GM23338 (cell line): Measurements from ENCODE around the gene PTPN5. TPM values are rescaled to one million over a fixed set of nuclear protein-coding genes. Genes with fewer than 3 reads are reported as not detected.
"Not testable (repeated sequence)": the region's sequence is repeated elsewhere in the genome, so short reads cannot be mapped to it uniquely, and the experiment has no call there.

ENCODE experiments used
- ATAC-seq: fragments of 200-7000 bp; cut with Tn5 transposase; 3 replicates; pipeline ENCODE4 v1.9.1; 2020
- DNase-seq: peaks from one replicate; pipeline ENCODE4 v3.0.0-alpha.2; 2015; ENCODE audit warnings: low spot score
- H2AFZ ChIP-seq: fragments of 200-600 bp; sonication (generic); 2 replicates; pipeline ENCODE4 v1.8.0; 2016; ENCODE audit warnings: antibody characterized with exemption, mild to moderate bottlenecking, moderate library complexity
- H3F3A ChIP-seq: fragments of 200-600 bp; sonication (generic); replicated peaks from 2 replicates; pipeline ENCODE4 v1.8.0; 2017; ENCODE audit warnings: antibody characterized with exemption, mixed run types, low read depth
- H3K27ac ChIP-seq: fragments of 200-600 bp; sonication (generic); 2 replicates; pipeline ENCODE4 v1.6.1; 2016; ENCODE audit warnings: low read depth
- H3K27me3 ChIP-seq: fragments of 200-600 bp; sonication (generic); 2 replicates; pipeline ENCODE4 v1.8.0; 2016; ENCODE audit warnings: mild to moderate bottlenecking, mixed run types, moderate library complexity; ENCODE audit not compliant: insufficient read depth
- H3K36me3 ChIP-seq: fragments of 200-600 bp; sonication (generic); 2 replicates; pipeline ENCODE4 v1.8.0; 2016; ENCODE audit warnings: mild to moderate bottlenecking; ENCODE audit not compliant: insufficient read depth
- H3K4me1 ChIP-seq: fragments of 200-600 bp; sonication (generic); 2 replicates; pipeline ENCODE4 v1.8.0; 2016; ENCODE audit warnings: mild to moderate bottlenecking, moderate library complexity; ENCODE audit not compliant: insufficient read depth
- H3K4me2 ChIP-seq: fragments of 200-600 bp; sonication (generic); 2 replicates; pipeline ENCODE4 v1.7.1; 2017; ENCODE audit warnings: mixed run types
- H3K4me3 ChIP-seq: fragments of 200-600 bp; sonication (generic); 2 replicates; pipeline ENCODE4 v1.6.1; 2016; ENCODE audit warnings: mixed run types
- H3K79me2 ChIP-seq: fragments of 200-600 bp; sonication (generic); replicated peaks from 2 replicates; pipeline ENCODE4 v1.8.0; 2017; ENCODE audit warnings: mild to moderate bottlenecking; ENCODE audit not compliant: insufficient read depth
- H3K9me2 ChIP-seq: fragments of 200-600 bp; sonication (generic); 2 replicates; pipeline ENCODE4 v1.8.0; 2017; ENCODE audit not compliant: insufficient read depth
- H4K20me1 ChIP-seq: fragments of 200-600 bp; sonication (generic); replicated peaks from 2 replicates; pipeline ENCODE4 v1.8.0; 2017; ENCODE audit warnings: mild to moderate bottlenecking; ENCODE audit not compliant: insufficient read depth
- H3K27ac Mint-ChIP-seq: 2 replicates; pipeline ENCODE4 v1.8.0; 2020; ENCODE audit warnings: inconsistent platforms, mild to moderate bottlenecking, moderate library complexity, mixed read lengths
- H3K27me3 Mint-ChIP-seq: 3 replicates; pipeline ENCODE4 v1.8.0; 2022; ENCODE audit warnings: low read depth, mild to moderate bottlenecking, moderate library complexity, mixed read lengths, inconsistent platforms; ENCODE audit not compliant: insufficient read depth, poor library complexity
- H3K36me3 Mint-ChIP-seq: 3 replicates; pipeline ENCODE4 v1.8.0; 2021; ENCODE audit warnings: low read depth, mild to moderate bottlenecking, inconsistent platforms, moderate library complexity, mixed read lengths
- H3K4me1 Mint-ChIP-seq: 3 replicates; pipeline ENCODE4 v1.8.0; 2020; ENCODE audit warnings: mild to moderate bottlenecking, inconsistent platforms, mixed read lengths
- H3K4me3 Mint-ChIP-seq: 3 replicates; pipeline ENCODE4 v1.8.0; 2021; ENCODE audit warnings: moderate library complexity, mild to moderate bottlenecking, inconsistent platforms, mixed read lengths
- H3K9me3 Mint-ChIP-seq: 3 replicates; pipeline ENCODE4 v1.8.0; 2020; ENCODE audit warnings: moderate library complexity, mild to moderate bottlenecking, inconsistent platforms, mixed read lengths
- CREB1 ChIP-seq: fragments of 250-450 bp; sonication (Bioruptor Pico); IDR thresholded peaks from 2 replicates; pipeline ENCODE4 v1.5.0; 2020; ENCODE audit warnings: low read depth, mild to moderate bottlenecking, moderate library complexity
- EZH2 ChIP-seq: fragments of 200-600 bp; sonication (generic); IDR thresholded peaks from one replicate; pipeline ENCODE4 v1.8.0; 2017; ENCODE audit warnings: antibody characterized with exemption, mild to moderate bottlenecking, low read depth; ENCODE audit not compliant: unreplicated experiment
- EZH2phosphoT487 ChIP-seq: fragments of 200-600 bp; sonication (generic); IDR thresholded peaks from one replicate; pipeline ENCODE4 v1.8.1; 2018; ENCODE audit warnings: antibody characterized with exemption; ENCODE audit not compliant: unreplicated experiment
- JUNB ChIP-seq: IDR thresholded peaks from one replicate; pipeline ENCODE4 v1.6.1; 2016; ENCODE audit warnings: antibody characterized with exemption; ENCODE audit not compliant: unreplicated experiment
- NANOG ChIP-seq: IDR thresholded peaks from 2 replicates; pipeline ENCODE4 v1.6.1; 2016; ENCODE audit warnings: antibody characterized with exemption, borderline replicate concordance
- STAT1 ChIP-seq: IDR thresholded peaks from one replicate; pipeline ENCODE4 v1.6.1; 2016; ENCODE audit warnings: antibody characterized with exemption; ENCODE audit not compliant: unreplicated experiment
- ZNF114 ChIP-seq: fragments of 250-450 bp; sonication (Bioruptor Pico); IDR thresholded peaks from 2 replicates; pipeline ENCODE4 v1.5.0; 2020; ENCODE audit warnings: mild to moderate bottlenecking, moderate library complexity
- ZNF331 ChIP-seq: fragments of 250-450 bp; sonication (Bioruptor Pico); IDR thresholded peaks from 2 replicates; pipeline ENCODE4 v1.5.0; 2020; ENCODE audit warnings: low read depth, mild to moderate bottlenecking, moderate library complexity
- polyA plus RNA-seq: library from polyadenylated mRNA; unstranded; fragments of >200 nt; fragmentation: Nextera tagmentation; extraction: Ambion mirVana; gene quantifications from 2 replicates; pipeline ENCODE4 v1.2.1, GENCODE V29; 2016
- total RNA-seq: library from RNA; depleted of rRNA; stranded (reverse); fragments of >200 nt; shearing (Covaris generic); gene quantifications from 2 replicates; pipeline ENCODE4 v1.2.3, GENCODE V29; 2014
- TF ChIP-seq, protein P1 (sequence below): IDR thresholded peaks from one replicate; pipeline ENCODE4 v1.6.1; 2018; ENCODE audit warnings: antibody characterized with exemption; ENCODE audit not compliant: unreplicated experiment
- TF ChIP-seq, protein P2 (sequence below), 2 experiments: fragments of 200-600 bp in 1 of 2; sonication (generic) in 1 of 2; conservative IDR thresholded peaks; 2 replicates each; pipeline versions ENCODE4 v1.5.1 to v1.6.1; 2016 to 2017; ENCODE audit warnings: antibody characterized with exemption in 2 of 2, low read depth in 2 of 2, mild to moderate bottlenecking in 2 of 2, moderate library complexity in 1 of 2
- TF ChIP-seq, protein P3 (sequence below): IDR thresholded peaks from 2 replicates; pipeline ENCODE4 v1.6.1; 2016; ENCODE audit warnings: antibody characterized with exemption

PTPN5 gene
- total and polyA plus RNA-seq, 2 experiments from 2014 or later, result 3.7 to 5.7 TPM

DNA sequence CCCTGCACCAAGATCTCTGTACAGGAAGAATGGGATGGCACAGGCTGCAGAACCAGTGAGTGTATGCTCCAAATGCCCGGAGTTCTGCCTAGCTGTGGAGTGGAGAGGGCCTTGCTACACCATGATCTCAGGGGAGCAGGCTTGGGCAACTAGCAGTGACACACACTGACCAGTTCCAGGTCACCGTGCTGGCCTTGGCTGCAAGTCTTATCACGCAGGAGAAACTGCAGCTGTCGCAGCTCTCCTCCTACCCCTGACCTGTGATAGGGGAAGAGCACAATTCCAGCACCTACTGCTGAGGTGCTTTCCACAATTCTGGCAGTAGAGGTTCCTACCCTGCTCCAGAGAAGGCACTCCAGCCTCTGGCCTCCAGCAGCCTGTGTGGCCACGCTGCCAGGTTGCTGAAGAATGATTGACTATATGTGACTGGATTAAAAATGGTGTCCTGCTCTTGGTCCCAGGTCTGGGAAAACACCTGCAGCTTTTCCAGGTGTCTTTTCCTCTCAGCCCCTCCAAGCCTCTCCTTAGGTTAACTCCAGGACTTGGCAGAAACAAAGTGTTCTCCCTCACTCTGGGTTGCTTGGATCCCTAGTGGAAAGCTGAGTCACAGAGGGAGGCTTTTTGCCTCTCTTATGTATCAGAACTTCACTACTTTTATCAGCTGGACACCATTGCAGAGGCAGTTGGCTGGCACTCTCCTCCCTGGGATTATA, 43.3 kb upstream of the PTPN5 start:
- Mint-ChIP-seq H3K27ac (no peak overlapping the region), H3K4me1 (no peaks in the 10 kb centered on the region), H3K36me3 (no peaks in the 10 kb centered on the region), H3K9me3 (peaks cover 3% of the 10 kb centered on the region), H3K4me3 (no peak overlapping the region), H3K27me3 (peaks cover 4% of the 10 kb centered on the region)
- no peak overlapping the region for H3K4me2 ChIP-seq
- no peak overlapping the region for H2AFZ ChIP-seq
- H3K4me1 ChIP-seq, result no peaks in the 10 kb centered on the region
- ATAC-seq (no peak), DNase-seq (no peak)
- peaks cover 7% of the 10 kb centered on the region; the same call in 1 of the 2 replicates for H3K9me2 ChIP-seq
- no peak overlapping the region for H3K4me3 ChIP-seq
- H3K27ac ChIP-seq, result no peak overlapping the region
- H3K79me2 ChIP-seq, result no peaks in the 10 kb centered on the region
- no peaks in the 10 kb centered on the region for H3K27me3 ChIP-seq
- no peaks in the 10 kb centered on the region for H3F3A ChIP-seq
- no peaks in the 10 kb centered on the region for H4K20me1 ChIP-seq
- no peak for TF ChIP-seq EZH2phosphoT487
- H3K36me3 ChIP-seq, result no peaks in the 10 kb centered on the region

DNA sequence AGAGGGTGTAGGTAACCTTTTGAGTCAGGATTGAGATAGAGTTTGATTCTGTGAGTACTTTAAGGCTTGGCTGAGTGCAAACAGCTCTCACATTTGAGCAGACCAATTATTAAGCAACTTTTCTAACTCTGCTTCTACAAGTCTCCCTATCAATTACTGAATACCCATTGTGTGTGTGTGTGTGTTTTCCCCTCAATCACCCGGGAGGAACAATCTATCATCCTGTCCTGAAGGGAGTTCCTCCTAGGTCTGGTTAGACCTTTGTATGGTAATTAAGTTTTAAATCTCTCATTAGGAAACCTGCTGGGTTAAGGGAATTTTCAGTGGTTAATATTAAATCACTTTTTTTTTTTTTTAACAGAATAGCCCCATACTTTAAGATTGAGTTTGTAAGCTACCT, 28.6 kb upstream of the PTPN5 start:
- not testable (repeated sequence) for H3K27ac Mint-ChIP-seq

DNA sequence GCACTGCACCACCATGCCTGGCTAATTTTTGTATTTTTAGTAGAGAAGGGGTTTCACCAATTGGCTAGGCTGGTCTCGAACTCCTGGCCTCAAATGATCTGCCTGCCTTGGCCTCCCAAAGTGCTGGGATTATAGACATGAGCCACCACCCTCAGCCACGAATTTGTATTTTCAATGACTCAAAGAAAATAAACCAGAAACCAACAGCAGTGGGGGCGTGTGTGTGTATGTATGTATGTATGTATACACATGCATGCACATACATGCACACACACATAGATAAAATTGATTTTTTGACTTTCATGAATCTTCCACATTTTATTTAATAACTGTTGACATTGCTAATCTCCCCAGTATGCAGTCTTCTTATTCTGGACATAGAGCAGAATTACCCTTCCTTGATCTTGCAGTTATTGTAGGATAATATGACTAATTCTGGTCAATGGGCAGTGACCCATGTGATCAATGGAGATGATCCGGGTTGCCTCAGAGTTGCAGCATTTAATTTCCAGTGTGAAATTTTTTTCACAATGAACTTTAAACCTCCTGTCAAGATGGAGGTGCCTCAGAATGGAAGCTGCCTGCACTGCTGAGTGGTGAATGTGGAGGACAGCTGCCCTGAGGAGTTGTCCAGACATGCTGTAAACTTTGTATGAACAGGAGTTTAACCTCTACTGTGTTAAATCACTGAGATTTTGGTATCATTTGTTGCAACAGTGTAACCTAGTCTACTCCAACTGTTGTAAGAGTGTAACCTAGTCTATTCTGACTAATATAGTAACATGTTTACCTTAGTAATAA, 12.8 kb upstream of the PTPN5 start:
- H3K4me1 Mint-ChIP-seq, result peaks cover 3% of the 10 kb centered on the region; the same call in 2 of the 3 replicates
- DNase-seq (no peak), ATAC-seq (no peak)
- Histone ChIP-seq H3K4me2 (no peak overlapping the region), H3K36me3 (no peaks in the 10 kb centered on the region), H3K9me2 (no peaks in the 10 kb centered on the region), H2AFZ (no peak overlapping the region), H3F3A (no peaks in the 10 kb centered on the region), H3K27ac (no peak overlapping the region), H3K4me1 (no peaks in the 10 kb centered on the region), H3K79me2 (no peaks in the 10 kb centered on the region), H3K27me3 (no peaks in the 10 kb centered on the region), H4K20me1 (0 out of 2 replicates have a peak, but pooled peaks cover 3% of the 10 kb centered on the region), H3K4me3 (no peak overlapping the region)
- H3K36me3 Mint-ChIP-seq, result no peaks in the 10 kb centered on the region
- peaks cover 2% of the 10 kb centered on the region for H3K27me3 Mint-ChIP-seq
- no peak overlapping the region for H3K27ac Mint-ChIP-seq
- no peak overlapping the region for H3K4me3 Mint-ChIP-seq
- no peaks in the 10 kb centered on the region for H3K9me3 Mint-ChIP-seq
- TF ChIP-seq, protein P1, sequence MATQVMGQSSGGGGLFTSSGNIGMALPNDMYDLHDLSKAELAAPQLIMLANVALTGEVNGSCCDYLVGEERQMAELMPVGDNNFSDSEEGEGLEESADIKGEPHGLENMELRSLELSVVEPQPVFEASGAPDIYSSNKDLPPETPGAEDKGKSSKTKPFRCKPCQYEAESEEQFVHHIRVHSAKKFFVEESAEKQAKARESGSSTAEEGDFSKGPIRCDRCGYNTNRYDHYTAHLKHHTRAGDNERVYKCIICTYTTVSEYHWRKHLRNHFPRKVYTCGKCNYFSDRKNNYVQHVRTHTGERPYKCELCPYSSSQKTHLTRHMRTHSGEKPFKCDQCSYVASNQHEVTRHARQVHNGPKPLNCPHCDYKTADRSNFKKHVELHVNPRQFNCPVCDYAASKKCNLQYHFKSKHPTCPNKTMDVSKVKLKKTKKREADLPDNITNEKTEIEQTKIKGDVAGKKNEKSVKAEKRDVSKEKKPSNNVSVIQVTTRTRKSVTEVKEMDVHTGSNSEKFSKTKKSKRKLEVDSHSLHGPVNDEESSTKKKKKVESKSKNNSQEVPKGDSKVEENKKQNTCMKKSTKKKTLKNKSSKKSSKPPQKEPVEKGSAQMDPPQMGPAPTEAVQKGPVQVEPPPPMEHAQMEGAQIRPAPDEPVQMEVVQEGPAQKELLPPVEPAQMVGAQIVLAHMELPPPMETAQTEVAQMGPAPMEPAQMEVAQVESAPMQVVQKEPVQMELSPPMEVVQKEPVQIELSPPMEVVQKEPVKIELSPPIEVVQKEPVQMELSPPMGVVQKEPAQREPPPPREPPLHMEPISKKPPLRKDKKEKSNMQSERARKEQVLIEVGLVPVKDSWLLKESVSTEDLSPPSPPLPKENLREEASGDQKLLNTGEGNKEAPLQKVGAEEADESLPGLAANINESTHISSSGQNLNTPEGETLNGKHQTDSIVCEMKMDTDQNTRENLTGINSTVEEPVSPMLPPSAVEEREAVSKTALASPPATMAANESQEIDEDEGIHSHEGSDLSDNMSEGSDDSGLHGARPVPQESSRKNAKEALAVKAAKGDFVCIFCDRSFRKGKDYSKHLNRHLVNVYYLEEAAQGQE, result no peak
- TF ChIP-seq, protein P2, sequence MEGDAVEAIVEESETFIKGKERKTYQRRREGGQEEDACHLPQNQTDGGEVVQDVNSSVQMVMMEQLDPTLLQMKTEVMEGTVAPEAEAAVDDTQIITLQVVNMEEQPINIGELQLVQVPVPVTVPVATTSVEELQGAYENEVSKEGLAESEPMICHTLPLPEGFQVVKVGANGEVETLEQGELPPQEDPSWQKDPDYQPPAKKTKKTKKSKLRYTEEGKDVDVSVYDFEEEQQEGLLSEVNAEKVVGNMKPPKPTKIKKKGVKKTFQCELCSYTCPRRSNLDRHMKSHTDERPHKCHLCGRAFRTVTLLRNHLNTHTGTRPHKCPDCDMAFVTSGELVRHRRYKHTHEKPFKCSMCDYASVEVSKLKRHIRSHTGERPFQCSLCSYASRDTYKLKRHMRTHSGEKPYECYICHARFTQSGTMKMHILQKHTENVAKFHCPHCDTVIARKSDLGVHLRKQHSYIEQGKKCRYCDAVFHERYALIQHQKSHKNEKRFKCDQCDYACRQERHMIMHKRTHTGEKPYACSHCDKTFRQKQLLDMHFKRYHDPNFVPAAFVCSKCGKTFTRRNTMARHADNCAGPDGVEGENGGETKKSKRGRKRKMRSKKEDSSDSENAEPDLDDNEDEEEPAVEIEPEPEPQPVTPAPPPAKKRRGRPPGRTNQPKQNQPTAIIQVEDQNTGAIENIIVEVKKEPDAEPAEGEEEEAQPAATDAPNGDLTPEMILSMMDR (conservative IDR thresholded peaks at IDR 0.05; ENCODE audit: low read depth in 2 of 2), result no peak
- no peak for TF ChIP-seq NANOG
- TF ChIP-seq CREB1 (CRISPR knock-in tag), result no peak
- TF ChIP-seq, protein P3, sequence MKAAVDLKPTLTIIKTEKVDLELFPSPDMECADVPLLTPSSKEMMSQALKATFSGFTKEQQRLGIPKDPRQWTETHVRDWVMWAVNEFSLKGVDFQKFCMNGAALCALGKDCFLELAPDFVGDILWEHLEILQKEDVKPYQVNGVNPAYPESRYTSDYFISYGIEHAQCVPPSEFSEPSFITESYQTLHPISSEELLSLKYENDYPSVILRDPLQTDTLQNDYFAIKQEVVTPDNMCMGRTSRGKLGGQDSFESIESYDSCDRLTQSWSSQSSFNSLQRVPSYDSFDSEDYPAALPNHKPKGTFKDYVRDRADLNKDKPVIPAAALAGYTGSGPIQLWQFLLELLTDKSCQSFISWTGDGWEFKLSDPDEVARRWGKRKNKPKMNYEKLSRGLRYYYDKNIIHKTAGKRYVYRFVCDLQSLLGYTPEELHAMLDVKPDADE, result no peak
- no peak for TF ChIP-seq ZNF331 (CRISPR knock-in tag)
- no peak for TF ChIP-seq STAT1
- TF ChIP-seq ZNF114 (CRISPR knock-in tag), result no peak
- TF ChIP-seq JUNB, result no peak
- no peak for TF ChIP-seq EZH2

More for the DNA sequence above, 28.6 kb upstream of the PTPN5 start:
- not testable (repeated sequence) for H3K27me3 Mint-ChIP-seq, H3K9me2 ChIP-seq, H3F3A ChIP-seq, H3K4me1 ChIP-seq, ATAC-seq, H3K27ac ChIP-seq, H3K27me3 ChIP-seq, H3K36me3 Mint-ChIP-seq, H3K4me2 ChIP-seq, H2AFZ ChIP-seq, H4K20me1 ChIP-seq, H3K4me1 Mint-ChIP-seq, H3K36me3 ChIP-seq, H3K4me3 ChIP-seq, H3K4me3 Mint-ChIP-seq, H3K79me2 ChIP-seq, DNase-seq, H3K9me3 Mint-ChIP-seq
